H4 (cell line): ENCODE data around the gene DAPK2. TPM values are rescaled to one million over a fixed set of nuclear protein-coding genes. Genes with fewer than 3 reads are reported as not detected.

Experiments
- DNase-seq: peaks from one replicate; pipeline ENCODE4 v3.0.0-alpha.2; 2015; ENCODE audit warnings: low spot score
- total RNA-seq: library from RNA; depleted of rRNA; stranded (reverse); fragments of >200 nt; shearing (Covaris generic); gene quantifications from 2 replicates; pipeline ENCODE4 v1.2.3, GENCODE V29; 2014

Gene DAPK2
- total RNA-seq, 1 experiment from 2014 or later, result 0.39 TPM

- no peak for DNase-seq
Observed at GRCh38 chr15:64024172-64025050, 21.9 kb downstream of the DAPK2 start.

DNA sequence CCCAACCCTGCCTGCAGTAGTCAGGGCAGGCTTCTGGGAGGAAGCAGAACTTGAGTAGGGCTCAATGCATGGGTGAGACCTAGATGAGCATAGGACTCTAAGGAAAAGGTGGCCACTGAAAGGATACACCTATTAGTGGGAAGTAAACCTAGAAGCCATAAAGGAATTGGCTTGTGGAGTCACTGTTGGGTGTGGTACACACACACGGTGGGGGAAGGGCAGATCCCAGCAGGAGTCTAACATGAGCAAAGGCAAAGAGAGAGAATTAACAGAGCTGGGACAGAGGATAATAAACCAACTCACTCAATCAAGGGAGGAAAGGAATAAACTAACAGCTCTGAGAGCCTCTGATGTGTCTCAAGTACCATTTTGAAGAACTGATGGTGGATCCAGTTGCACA, 23.1 kb downstream of the DAPK2 start:
- no peak for DNase-seq

DNA sequence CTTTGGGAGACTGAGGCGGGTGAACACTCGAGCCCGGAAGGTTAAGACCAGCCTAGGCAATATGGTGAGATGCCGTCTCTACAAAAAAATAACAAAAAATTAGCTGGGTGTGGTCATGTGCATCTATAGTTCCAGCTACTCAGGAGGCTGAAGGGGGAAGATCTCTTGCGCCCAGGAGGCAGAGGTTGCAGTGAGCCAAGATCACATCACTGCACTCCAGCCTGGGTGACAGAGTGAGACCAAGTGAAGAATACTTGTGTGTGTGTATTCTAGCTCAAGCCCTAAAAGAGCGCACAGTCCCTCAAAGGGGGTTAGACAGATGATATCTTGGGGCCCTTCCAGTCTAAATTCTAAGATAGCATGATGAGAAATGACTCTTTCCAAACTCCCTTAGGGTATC, 23.7 kb downstream of the DAPK2 start:
- DNase-seq, result no peak

- peak; percentile 59 for DNase-seq
Observed at GRCh38 chr15:64019764-64020163, 26.5 kb downstream of the DAPK2 start.

GRCh38 chr15:64017591-64018163, 28.6 kb downstream of the DAPK2 start:
- DNase-seq, result no peak

DNA sequence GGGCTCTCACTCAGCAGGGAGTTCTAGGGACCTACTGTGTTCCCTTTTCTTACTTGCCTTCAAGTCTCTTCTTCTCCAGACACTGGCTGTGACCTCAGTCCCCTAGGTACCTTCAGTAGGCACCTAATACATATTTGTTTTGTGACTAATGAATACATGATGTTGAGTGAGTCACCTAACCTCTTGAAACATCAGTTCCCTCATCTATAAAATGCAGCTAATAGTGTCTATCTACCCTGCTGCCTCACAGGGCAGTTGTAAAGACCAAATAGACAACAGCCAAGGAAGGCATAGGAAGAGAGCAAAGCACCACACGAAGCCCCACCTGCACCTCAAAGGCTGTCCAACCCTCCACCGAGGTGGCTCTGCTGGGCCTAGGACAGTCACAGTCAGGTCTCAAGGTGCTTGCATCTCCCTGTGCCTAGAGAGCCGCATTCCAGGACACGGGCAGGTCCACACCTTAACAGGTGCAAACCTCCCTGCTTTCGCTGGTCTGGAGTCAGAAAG, 29.1 kb downstream of the DAPK2 start:
- no peak for DNase-seq

DNA sequence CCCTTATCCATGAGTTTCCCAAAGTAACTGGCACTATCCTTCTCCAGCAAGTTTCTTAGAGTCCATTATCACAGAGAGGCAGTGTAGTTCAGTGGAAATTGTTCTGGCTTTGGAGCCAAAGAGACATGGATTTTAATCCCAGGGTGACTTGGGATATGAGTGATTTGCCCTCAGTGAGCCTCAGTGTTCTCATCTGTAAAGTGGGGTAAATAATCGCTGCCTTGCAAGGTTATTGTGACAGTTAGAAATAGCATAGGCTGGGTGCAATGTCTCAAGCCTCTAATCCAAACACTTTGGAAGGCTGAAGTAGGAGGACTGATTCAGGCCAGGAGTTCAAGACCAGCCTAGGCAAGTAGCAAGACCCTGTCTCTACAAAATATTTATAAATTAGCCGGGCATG, 30.0 kb downstream of the DAPK2 start:
- DNase-seq, result no peak

DNA sequence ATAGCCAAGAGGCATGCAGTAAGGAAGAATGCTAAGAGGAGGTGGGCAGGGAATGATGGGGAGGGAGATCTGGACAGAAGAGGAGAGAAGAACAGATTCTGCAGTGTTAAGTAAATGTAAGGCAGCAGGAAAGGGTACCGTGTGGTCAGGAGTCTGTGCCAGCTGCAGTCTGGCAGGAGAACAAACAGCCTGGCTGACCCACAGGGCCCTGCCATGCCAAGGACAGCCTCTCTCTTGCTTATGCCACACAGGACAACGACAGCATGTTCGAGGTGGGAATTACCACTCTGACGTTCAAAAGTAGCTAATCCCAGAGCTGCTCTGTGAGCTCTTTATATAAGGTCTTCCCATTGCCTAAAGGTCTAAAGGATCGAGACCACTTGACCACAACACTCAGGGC, 31.3 kb downstream of the DAPK2 start:
- no peak for DNase-seq

GRCh38 chr15:64013179-64014062, 32.9 kb downstream of the DAPK2 start:
- no peak for DNase-seq

- DNase-seq, result no peak
Observed at GRCh38 chr15:64011736-64012135, 34.5 kb downstream of the DAPK2 start.

- peak; percentile 99 for DNase-seq
Observed at GRCh38 chr15:64010719-64011118, 35.6 kb downstream of the DAPK2 start.

DNA sequence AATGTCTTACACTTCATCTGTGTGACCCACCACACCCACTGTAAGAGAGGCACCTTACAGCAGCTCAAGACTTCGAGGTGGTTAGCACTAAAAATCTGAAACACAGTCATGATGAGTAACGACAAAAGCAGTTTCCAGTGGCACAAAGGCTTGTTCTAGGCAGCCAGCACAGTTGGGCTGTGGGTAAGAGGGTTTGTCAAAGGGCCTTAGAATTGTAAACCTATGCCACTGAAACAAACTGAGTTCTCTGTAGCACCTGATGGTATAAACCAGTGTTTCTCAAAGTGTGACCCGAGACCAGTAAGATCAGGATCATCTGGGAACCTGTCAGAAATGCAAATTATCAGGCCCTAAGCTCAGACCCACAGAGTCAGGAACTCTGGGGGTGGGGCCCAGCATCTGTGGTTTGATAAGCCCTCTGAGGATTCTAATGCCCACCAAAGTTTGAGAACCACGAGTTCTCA, 36.5 kb downstream of the DAPK2 start:
- peak; percentile 75 for DNase-seq

DNA sequence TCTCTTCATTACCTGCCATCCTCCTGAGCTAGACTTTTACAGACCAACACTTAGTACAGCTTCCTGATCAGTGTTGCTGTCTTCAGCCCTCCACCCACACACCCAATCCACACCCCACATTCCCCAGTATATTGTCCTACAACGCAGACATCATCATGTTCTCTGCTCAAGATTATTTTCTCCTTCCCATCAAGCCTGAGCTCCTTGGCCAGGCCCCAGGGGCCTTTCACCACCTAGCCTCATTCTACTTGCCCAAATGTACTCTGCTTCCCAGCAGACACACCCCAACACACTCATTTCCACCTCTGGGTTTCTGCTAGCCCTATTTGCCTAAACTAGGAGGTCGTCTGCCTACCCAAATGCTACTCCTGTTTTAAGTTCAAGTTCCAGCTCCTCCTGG, 37.0 kb downstream of the DAPK2 start:
- DNase-seq, result no peak

DNA sequence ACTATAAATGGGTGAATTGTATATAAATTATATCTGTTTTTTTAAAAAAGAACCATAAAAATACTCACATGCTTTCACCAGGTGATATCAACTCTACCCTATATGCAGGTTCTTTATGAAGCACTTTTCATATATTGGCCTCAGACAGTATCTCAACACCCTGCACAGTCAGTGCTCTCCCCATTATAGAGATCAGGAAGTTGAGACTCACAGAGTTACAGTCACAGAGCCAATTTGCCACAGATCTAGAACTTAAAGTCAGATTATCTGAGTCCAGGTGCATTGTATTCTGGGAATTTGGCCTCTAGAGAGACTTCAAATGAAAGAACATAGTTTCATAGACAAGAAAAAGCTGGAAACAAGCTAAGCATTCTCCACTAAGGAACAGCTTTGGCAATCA, 38.1 kb downstream of the DAPK2 start:
- no peak for DNase-seq

GRCh38 chr15:64006642-64007041, 39.6 kb downstream of the DAPK2 start:
- no peak for DNase-seq

- DNase-seq, result peak; percentile 42
Observed at GRCh38 chr15:64004587-64004986, 41.7 kb downstream of the DAPK2 start.

DNA sequence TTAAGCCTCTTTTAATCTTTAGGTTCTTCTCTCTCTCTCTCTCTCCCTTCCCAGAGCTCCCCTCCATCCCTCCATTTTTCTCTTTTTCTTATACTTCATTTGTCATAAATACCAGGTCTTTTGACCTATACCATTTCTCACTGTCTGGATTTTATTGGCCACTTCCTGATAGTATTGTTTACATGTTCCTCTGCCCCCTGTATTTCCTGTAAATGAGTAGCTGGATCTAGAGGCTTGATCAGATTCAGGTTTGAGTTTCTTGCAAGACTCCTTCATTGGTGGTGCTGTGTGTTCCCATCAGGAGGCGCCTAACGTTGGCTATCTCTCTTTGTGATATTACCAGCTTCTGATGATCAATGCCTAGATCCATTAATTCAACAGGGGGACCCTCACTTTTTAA, 42.2 kb downstream of the DAPK2 start:
- DNase-seq, result no peak

DNA sequence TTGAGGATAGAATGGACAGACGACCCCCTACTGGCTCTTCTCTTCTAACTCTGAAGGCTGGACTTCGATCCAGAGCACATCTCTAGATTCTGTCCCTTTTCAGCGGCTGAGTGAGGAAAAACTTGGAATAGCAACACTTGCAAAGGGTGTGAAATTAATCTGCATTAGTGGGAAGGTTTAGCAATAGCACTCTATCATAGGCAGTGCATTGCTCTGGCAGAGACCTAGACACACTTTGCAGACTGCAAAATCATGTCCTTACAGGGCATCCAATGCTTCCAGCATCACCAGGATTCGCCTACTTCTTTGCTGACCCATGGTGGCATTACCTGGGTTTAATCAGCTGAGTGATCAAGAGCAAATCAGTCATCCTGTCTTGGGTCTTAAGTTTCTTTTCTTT, 43.1 kb downstream of the DAPK2 start:
- no peak for DNase-seq

GRCh38 chr15:64001148-64001547, 45.1 kb downstream of the DAPK2 start:
- DNase-seq, result no peak

GRCh38 chr15:64000183-64000951, 45.9 kb downstream of the DAPK2 start:
- no peak for DNase-seq

DNA sequence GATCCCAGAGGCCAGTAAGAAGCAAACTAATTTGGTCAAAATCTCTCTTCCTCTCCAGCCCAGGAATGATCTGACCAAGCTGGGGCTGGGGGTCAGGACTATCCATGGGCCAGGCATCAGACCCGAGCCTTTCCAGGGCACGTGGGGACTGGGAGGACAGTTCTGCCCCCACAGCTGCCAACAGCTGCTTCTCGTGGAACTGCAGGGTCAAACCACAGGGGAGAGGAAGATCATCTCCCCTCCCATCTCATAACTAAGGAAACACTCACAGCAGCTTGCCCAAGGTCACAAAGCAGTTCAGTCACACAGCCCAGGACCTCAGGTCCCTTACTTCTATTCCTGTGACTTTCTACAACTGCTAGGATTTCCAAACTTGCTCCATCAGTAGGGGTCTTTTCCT, 47.1 kb downstream of the DAPK2 start:
- no peak for DNase-seq
